ENCODE measurements around the gene LCN9.

The LCN9 gene

GRCh38 chr9:135663451-135663770 is 302 bp downstream of the LCN9 start:
- Histone ChIP-seq H3K36me3 (replicated peaks; ENCODE audit: low read depth, low read length) (no peaks in the 10 kb centered on the region), H3K27me3 (ENCODE audit: low read depth, low read length) (no peaks in the 10 kb centered on the region), H3K9me3 (ENCODE audit: insufficient read depth, low read length) (no peaks in the 10 kb centered on the region), H3K79me2 (ENCODE audit: low read length) (no peaks in the 10 kb centered on the region), H4K20me1 (ENCODE audit: insufficient read depth, low read length) (no peaks in the 10 kb centered on the region), H3K4me1 (ENCODE audit: low read length) (no peaks in the 10 kb centered on the region), H2AFZ (ENCODE audit: low read depth, low read length) (no peak overlapping the region), H3K9ac (ENCODE audit: low read length) (no peak overlapping the region), H3K27ac (ENCODE audit: low read length) (no peak overlapping the region), H3K4me2 (ENCODE audit: low read length) (no peak overlapping the region), H3K4me3 (ENCODE audit: low read length) (no peak overlapping the region)
- TF ChIP-seq EZH2phosphoT487 (IDR thresholded peaks at IDR 0.05; ENCODE audit: low read depth) = no peak
- no peak for TF ChIP-seq CTCF (IDR thresholded peaks at IDR 0.05; ENCODE audit: low read depth, low read length)

GRCh38 chr9:135663857-135664256 is 748 bp downstream of the LCN9 start:
- H3K27ac ChIP-seq (ENCODE audit: low read length) = no peak overlapping the region
- H3K27me3 ChIP-seq (ENCODE audit: low read depth, low read length) = no peaks in the 10 kb centered on the region
- no peak overlapping the region for H3K4me2 ChIP-seq (ENCODE audit: low read length)
- H3K79me2 ChIP-seq (ENCODE audit: low read length) = no peaks in the 10 kb centered on the region
- no peak overlapping the region for H3K9ac ChIP-seq (ENCODE audit: low read length)
- H2AFZ ChIP-seq (ENCODE audit: low read depth, low read length) = no peak overlapping the region
- no peaks in the 10 kb centered on the region for H3K4me1 ChIP-seq (ENCODE audit: low read length)
- H3K36me3 ChIP-seq (replicated peaks; ENCODE audit: low read depth, low read length) = no peaks in the 10 kb centered on the region
- TF ChIP-seq EZH2phosphoT487 (IDR thresholded peaks at IDR 0.05; ENCODE audit: low read depth) (no peak), CTCF (IDR thresholded peaks at IDR 0.05; ENCODE audit: low read depth, low read length) (no peak)
- no peaks in the 10 kb centered on the region for H3K9me3 ChIP-seq (ENCODE audit: insufficient read depth, low read length)
- H4K20me1 ChIP-seq (ENCODE audit: insufficient read depth, low read length) = no peaks in the 10 kb centered on the region
- H3K4me3 ChIP-seq (ENCODE audit: low read length) = no peak overlapping the region

- Histone ChIP-seq H3K79me2 (ENCODE audit: low read length) (no peaks in the 10 kb centered on the region), H3K36me3 (replicated peaks; ENCODE audit: low read depth, low read length) (no peaks in the 10 kb centered on the region), H3K4me1 (ENCODE audit: low read length) (no peaks in the 10 kb centered on the region), H3K27me3 (ENCODE audit: low read depth, low read length) (no peaks in the 10 kb centered on the region), H3K9ac (ENCODE audit: low read length) (no peak overlapping the region), H4K20me1 (ENCODE audit: insufficient read depth, low read length) (no peaks in the 10 kb centered on the region), H3K27ac (ENCODE audit: low read length) (no peak overlapping the region), H3K9me3 (ENCODE audit: insufficient read depth, low read length) (no peaks in the 10 kb centered on the region), H2AFZ (ENCODE audit: low read depth, low read length) (no peak overlapping the region), H3K4me3 (ENCODE audit: low read length) (no peak overlapping the region), H3K4me2 (ENCODE audit: low read length) (no peak overlapping the region)
- TF ChIP-seq CTCF (IDR thresholded peaks at IDR 0.05; ENCODE audit: low read depth, low read length) (no peak), EZH2phosphoT487 (IDR thresholded peaks at IDR 0.05; ENCODE audit: low read depth) (no peak)
These were observed 1.2 kb downstream of the LCN9 start for GRCh38 chr9:135664266-135664665.

DNA sequence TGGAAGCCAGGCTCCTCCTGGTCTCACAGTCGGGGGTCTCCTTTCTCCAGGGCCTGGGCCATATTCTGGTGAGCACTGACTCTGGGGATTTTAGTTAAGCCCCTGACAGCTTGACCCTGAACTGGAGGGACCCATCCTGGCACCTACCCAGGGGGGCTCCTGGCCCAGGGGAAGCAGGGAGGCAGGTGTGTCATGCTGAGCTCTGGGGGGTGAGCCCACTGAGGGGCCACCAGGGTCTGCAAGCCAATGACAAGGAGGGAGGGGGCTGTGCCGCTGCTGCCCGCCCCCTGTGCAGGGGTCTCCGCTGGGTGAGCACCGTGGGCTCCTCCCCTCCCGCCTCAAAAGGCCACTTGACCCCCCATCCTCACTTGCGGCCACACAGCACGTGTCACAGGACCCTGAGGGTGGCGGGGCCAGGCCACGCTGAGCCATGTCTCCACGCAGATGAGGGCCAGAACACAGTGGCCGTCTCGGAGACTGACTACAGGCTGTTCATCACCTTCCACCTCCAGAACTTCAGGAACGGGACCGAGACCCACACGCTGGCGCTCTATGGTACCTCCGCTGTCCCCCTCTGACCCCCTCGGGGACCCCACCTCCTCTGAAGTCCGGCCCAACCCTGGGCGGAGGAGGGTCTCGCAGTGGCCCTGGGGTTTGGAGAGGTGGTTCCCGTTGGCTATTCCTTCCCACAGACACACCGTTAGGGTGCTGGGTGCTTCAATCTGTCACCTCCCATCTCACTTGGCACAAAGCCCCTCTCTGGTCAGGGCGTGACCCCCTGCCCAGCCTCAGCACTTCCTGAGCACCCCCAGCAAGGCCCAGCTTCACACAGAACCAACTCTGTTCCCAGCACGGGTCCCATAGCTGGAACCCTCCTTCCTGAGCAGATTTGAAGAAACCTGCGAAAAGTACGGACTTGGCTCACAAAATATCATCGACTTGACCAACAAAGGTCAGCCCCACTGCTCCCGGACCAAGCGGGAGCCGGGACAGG is 2.0 kb downstream of the LCN9 start:
- Histone ChIP-seq H4K20me1 (ENCODE audit: insufficient read depth, low read length) (no peaks in the 10 kb centered on the region), H3K79me2 (ENCODE audit: low read length) (no peaks in the 10 kb centered on the region), H2AFZ (ENCODE audit: low read depth, low read length) (no peak overlapping the region), H3K9me3 (ENCODE audit: insufficient read depth, low read length) (no peaks in the 10 kb centered on the region), H3K27ac (ENCODE audit: low read length) (no peak overlapping the region), H3K9ac (ENCODE audit: low read length) (no peak overlapping the region), H3K27me3 (ENCODE audit: low read depth, low read length) (no peaks in the 10 kb centered on the region), H3K36me3 (replicated peaks; ENCODE audit: low read depth, low read length) (no peaks in the 10 kb centered on the region), H3K4me2 (ENCODE audit: low read length) (no peak overlapping the region), H3K4me1 (ENCODE audit: low read length) (no peaks in the 10 kb centered on the region), H3K4me3 (ENCODE audit: low read length) (no peak overlapping the region)
- TF ChIP-seq CTCF (IDR thresholded peaks at IDR 0.05; ENCODE audit: low read depth, low read length) (no peak), EZH2phosphoT487 (IDR thresholded peaks at IDR 0.05; ENCODE audit: low read depth) (no peak)

Measured in OCI-LY3 (cell line).